Right lobe of liver (tissue), 4 donors: Measurements from ENCODE around the gene PIEZO2.

Experiments used
- CTCF ChIP-seq, 4 donors: fragments of 200-600 bp in 3 of 4; fragments of 450-650 bp in 1 of 4; IDR thresholded peaks; one replicate each; pipeline versions ENCODE4 v1.5.1 to v1.8.0; 2016 to 2022; ENCODE audit warnings: antibody characterized with exemption in 4 of 4, mild to moderate bottlenecking in 2 of 4
- POLR2A ChIP-seq: fragments of 450-650 bp; IDR thresholded peaks from one replicate; pipeline ENCODE4 v1.6.1; 2017; ENCODE audit warnings: antibody characterized with exemption, mild to moderate bottlenecking
- donor health status: DM: no; HTN: no; CAD: no.
- donor health status: DM: no; HTN: no; CAD: no.
- donor health status: DM: no; HTN: yes; CAD: no.

GRCh38 chr18:11073971-11074370, 75.4 kb downstream of the PIEZO2 start:
- TF ChIP-seq CTCF (IDR thresholded peaks at IDR 0.05) (no peak), POLR2A (no peak)
